HG02852 (cell line): ENCODE data around the gene CYP2F1.

ENCODE experiments used
- ATAC-seq: cut with Tn5 transposase; IDR thresholded peaks from one replicate; pipeline ENCODE4 v1.9.1; 2021; ENCODE audit warnings: mild to moderate bottlenecking, moderate library complexity; ENCODE audit not compliant: unreplicated experiment

Gene CYP2F1

DNA sequence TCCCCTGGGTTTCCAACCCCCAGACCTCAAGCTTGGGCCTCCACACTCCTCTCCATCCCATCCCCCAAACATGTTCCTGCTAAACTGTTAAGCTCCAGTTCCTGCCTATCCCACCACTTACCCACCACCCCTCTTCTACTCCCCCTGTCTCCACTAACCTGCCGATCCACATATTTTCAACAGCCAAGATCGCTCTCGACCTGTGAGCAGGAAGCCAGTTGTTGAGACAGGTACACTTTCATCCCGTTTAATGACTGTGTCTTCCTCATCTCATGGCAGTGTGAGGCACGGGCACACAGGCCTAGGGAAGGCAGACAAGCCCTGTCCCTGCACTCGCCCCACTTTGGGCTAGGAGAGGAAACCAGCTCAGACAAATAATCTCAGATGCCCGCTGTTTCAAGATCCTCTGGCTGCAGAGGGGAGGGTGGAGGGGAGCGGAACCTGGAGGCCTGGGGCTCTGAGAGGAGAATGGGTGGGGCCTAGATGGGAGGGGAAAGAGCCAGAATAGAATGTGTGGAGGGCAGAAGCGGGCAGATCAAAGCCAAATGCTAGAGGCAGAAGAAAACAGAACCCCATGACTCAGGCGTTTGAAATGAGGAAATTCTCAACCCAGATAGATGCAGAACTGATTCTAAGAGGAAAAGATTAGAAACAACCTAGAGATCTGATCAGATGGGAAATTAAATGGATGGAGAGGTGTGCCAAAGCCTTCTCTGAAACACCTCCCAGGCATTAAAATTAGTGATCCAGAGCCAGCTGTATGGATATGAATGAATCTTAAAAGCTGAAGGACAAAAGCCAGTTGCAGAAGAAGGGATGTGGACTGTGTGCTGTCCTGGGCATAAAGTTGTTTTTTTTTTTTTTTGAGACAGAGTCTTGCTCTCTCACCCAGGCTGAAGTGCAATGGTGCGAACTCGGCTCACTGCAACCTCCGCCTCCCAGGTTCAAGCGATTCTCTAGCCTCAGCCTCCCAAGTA lies 61.9 kb downstream of the CYP2F1 start:
- no peak for ATAC-seq
